ENCODE measurements around the gene NDUFS4.
"Not testable (repeated sequence)": the region's sequence is repeated elsewhere in the genome, so short reads cannot be mapped to it uniquely, and the experiment has no call there.

Gene NDUFS4

DNA sequence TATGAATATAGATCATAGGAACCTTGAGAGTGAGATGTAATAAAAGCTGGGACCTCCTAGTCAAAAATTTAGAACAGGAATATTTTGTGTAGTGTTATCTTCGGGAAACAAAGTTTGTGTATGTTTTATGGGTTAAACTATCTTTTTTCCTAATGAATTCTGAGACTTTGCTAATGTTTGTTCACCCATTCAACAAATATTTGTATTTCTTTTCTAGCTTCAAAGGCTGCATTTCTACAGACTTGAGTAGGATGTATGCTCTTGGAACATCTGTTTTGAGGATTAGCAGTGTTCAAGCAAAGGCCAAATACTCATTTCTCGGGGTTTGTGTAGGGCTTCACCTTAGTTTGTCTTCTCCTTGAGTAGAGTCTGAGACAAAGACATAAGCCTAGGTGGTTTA lies 16.2 kb downstream of the NDUFS4 start:
- no peak for DNase-seq

DNA sequence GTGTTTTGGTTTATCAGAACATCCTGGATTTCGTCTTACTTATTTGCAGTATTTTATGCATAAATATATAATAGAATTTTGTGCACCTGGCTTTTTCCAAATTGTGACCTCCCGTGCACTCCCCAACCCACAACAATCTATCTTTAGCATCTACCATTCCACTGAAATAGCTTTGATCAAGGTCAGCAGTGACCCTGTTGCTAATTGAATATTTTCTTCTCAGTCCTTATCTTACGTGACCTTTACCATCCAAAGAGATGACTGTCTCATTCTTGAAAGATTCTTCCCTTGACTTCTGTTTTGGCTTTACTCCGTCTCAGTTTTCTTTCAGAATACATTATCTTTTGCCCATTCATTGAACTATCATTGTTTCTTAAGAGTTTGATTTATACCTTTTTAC lies 18.4 kb downstream of the NDUFS4 start:
- no peak for DNase-seq

DNA sequence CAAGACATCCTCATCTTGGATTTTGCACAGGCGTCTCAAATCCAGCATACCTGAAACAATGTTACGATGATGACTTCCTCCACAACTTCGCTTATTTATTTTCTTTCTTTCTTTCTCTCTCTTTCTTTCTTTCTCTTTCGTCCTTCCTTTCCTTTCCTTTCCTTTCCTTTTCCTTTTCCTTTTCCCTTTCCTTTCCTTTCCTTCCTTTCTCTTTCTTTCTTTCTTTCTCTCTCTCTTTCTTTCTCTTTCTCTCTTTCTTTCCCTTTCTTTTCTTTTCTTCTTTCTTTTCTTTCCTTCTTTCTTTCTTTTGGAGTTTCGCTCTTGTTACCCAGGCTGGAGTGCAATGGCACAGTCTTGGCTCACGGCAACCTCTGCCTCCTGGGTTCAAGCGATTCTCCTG lies 20.1 kb downstream of the NDUFS4 start:
- DNase-seq, result no peak

DNA sequence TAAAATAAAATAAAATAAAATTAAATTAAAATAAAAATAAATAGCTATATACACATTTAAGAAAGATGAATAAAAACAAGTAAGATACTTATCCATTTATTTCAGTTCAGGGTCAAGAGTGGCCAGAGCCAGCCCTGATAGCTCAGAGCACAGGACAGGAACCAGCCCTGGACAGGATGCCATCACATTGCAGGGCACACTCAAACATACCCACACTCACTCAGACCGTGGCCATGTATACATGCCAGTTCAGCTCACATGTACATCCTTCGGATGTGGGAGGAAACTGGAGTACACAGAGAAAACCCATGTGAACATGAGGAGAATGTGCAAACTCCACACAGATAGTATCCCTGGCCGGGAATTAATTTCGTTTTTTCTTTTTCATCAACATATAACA lies 21.8 kb downstream of the NDUFS4 start:
- DNase-seq, result no peak

DNA sequence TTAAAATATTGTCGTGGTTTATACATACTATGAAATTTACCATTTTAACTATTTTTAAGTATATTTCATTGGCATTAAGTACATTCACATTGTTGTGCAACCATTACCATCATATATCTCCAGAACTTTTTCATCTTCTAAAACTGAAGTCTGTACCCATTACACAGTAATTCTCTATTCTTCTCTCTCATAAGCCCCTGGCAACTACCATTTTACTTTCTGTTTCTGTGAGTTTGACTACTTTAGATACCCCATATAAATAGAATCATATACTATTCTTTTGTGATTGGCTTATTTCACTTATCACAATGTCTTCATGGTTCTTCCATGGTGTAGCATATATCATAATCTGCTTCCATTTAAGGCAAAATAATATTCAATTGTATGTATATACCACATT lies 30.3 kb downstream of the NDUFS4 start:
- no peak for DNase-seq

DNA sequence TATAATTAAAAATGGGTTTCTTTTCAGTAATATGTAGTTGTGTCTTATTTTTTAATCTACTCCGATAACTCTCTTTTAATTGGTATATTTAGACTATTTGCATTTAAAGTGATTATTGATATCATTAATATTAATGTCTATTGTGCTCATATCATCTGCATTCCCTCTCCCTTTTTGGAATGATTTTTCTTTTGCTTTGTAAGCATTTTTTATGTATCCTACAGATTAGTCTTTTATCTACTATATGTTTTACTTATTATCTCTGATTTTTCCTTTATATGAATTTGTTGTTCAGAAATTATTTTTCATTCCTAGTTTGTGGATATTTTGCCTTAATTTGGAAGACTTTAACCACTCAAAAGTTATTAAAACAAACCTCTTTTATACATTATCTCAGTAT lies 34.0 kb downstream of the NDUFS4 start:
- DNase-seq, result no peak

DNA sequence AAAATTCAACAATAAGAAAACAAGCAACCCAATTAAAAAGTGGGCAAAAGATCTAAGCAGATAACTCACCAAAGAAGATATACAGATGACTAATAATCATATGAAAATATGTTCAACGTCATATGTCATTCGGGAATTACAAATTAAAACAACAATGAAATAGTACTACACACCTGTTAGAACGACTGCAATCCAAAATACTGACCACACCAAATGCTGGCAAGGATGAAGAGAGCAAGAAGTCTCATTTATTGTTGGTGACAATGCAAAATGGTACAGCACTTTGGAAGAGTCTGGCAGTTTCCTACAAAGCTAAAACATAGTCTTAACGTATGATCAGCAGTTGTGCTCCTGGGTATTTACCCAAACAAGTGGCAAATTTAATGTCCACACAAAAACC lies 37.5 kb downstream of the NDUFS4 start:
- no peak for DNase-seq

DNA sequence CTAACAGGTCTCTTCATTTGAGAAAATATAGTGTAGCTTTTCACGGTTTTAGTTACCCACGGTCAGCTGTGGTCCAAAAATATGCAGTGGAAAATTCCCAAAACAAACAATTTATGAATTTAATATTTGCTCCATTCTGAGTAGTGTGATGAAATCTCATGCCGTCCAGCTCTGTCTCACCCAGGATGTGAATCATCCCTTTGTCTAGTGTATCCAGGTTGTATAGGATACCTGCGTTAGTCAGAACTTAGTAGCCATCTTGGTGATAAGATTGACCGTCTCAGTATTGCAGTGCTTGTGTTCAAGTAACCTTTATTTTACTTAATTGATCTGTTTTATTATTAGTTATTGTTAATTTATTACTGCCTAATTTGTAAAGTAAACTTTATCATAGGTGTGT lies 41.1 kb downstream of the NDUFS4 start:
- DNase-seq, result no peak

DNA sequence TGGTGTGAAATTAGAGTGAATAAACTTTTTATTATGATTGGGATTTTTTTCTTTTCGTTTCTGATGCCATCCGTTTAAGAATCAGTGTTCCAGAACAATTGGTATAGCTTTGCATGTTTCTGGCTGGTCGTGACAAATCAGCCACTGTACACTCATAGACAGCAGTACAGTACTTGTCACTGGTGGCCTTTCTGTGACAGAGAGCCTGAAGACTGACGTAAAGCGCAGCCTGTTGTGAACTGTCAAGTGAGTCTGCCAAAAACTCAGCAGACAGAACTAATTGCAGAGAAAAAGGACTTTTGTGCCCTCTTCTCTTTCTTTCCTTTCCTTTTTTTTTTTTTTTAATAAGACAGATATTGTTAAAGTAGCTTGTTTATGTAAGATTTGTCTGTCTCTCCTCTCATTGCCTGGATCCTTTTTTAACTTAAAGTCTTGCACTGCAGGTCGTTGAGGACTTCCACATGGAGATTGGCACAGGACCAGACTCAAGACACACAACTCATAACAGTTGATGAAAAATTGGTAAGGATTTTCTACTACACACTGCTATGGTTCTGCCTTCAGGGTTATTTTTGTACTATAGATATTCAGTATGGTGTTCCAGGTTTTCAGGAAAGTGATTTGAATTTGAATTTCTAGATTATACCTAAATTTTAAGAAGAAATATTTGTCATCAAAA lies 42.7 kb downstream of the NDUFS4 start:
- no peak for DNase-seq

DNA sequence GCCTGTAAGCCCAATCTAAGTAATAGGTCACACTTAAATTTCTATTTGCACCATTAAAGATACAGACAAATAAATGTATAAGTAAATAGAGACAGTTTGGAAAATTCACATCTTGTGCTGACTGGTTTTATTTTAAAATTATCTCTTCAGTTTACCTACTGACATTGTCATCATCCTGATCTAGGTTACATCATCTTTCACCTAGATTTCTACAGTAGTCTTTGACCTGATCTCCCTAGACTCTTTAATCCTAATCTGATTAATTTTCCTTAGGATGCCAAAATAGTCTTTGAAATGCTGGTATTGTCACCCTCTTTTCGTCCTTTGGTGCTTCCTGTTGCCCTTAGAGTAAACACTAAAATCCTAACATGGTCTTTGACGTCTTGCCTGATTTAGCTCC lies 43.9 kb downstream of the NDUFS4 start:
- DNase-seq, result no peak

DNA sequence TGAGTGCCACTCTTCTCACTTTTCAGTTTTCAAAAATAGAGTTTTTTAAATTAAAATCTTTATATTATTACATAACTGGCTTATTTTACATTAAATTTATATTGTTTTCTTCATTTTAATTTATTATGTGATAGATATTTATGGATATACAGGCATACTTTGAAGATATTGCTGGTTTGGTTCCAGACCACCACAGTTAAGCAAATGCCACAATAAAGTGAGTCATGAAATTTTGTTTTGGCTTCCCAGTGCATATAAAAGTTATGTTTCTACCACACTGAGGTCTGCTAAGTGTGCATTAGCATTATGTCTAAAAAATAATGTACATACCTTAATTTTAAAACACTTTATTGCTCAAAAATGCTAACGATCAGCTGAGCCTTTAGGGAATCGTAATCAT lies 47.4 kb downstream of the NDUFS4 start:
- DNase-seq, result no peak

DNA sequence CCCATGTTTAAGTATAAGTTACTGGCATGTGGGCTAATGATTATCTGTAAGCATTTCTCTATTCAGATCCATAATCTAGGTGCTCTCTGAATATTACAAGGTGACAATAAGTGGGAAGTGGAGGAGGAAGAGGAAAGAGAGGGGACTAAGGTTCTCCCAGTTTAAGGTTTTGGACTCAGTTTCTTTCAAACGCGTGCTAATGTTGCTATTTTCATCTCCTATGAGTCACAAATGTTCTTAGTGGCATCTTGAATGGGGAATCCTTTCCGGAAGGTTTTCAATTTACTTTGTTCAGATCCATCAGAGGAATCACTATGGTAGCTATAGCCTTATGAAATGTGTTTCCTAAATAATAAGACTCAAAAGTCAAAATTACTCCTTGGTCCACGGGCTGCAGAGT lies 48.5 kb downstream of the NDUFS4 start:
- DNase-seq, result not testable (repeated sequence)

DNA sequence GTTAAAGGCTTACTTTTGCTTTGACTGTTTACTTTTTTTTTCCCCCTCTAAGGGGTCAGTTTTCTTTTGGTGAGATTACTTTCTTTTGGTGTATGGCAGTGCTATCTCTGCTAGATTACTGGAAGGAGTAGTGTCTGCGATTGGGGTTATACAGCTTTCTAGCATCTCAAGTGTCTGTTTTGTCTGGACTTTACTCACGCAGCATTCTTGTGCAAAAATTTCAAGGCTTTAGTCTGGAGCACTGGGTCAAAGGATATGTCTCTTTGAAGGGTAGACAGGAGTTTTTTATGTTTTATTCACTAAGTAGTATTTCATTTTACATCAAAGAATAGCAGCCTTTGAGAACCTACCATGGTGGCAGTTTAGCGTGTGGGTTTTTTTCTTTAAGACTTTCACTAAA lies 52.6 kb downstream of the NDUFS4 start:
- DNase-seq, result no peak

DNA sequence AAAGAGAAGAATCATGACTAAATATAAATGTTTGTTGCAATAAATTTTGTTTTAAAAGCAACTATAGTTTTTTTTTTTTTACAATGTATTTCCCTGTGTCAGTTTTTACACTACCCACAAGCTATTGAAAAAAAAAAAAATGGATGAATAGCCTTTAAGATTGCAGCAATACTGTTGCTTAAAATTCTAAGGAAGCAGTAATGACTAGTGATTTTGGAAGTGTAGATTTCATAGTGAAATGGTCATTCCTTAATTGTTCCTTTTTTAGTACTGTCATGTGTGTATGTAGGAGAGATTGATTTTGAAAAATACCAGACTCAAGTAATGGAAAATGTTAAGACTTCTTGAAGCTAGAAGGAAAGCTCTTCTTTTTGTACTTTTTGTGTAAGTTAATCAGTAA lies 53.1 kb downstream of the NDUFS4 start:
- no peak for DNase-seq

DNA sequence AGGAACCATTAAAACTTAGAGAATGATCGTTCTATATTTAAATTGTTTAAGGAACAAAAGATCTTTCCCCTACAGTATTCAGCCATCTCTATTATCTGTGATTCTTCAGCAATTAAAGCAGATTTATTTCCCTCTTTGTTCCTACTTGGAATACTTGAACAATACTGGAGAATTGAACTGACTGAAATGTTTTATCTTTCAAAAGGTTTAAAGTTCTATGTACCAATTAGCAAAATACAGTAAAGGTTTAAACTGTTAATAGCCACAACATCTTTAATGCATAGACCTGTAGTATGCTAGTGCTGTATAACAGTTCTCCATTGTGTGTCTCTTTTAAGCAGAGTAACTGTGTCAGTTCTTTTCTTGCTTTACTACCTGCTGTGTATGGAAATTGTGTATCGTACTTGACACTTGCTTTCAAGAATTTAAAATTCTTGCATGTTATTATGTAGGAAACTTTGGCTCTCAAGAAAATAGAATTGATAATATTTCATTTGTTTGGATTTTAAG lies 54.0 kb downstream of the NDUFS4 start:
- DNase-seq, result no peak

DNA sequence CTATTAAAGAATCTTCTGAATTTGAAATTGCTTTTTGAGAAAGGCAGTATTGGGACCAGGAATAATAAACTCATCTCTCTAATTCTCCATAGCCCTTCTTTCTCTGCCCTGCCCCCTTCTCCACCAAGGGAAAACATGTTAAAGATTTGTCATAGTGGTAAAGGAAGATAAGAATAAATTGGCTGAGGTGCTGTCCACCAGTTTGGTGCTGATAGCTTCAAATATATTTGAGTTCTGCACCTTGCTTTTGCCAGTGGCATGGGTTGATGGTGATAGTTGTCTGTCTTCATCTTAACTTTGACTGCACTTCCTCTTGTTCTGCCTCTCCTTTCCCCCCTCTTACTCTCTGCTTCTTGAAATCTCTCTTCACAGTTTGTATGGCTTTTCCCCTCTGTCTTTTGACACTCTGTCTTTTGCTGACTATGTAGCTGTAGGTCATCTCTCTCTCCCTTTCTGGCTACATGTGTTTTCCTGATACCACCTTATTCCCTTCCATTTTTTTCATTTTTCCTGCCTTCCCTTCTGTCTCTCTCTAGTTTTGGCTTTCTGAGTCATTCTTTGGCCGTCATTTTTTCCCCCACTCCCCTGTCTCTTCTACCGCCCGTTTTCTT lies 56.6 kb downstream of the NDUFS4 start:
- no peak for DNase-seq

DNA sequence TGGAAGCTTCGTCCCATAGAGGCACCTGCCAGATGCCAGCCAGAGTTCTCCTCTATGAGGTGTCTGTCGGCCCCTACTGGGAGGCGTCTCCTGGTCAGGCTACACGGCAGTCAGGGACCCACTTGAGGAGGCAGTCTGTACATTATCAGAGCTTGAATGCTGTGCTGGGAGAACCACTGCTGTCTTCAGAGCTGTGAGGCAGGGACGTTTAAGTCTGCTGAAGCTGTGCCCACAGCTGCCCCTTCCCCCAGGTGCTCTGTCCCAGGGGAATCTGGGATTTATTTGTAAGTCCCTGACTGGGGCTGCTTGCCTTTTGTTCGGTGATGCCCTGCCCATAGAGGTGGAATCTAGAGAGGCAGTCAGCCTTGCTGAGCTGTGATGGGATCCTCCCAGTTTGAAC lies 70.8 kb downstream of the NDUFS4 start:
- no peak for DNase-seq

DNA sequence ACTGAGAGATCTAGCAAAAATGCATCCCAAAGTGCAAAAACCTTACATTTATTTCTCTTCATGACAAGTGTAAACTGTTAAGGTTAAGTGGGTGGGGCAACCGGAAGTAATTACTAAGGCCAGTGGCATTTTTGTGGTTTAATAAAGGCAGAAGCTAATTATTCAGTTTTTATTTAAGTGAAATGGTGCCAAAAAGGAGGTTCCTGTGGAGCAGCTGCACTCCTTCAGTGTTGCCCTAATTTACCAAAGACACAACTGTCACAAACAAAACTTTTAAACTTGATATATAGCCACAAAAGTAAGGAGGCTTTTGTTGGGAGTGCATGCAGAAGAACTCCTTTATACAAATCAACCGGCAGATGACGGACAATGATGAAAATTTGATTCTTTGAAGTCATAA lies 81.6 kb downstream of the NDUFS4 start:
- no peak for DNase-seq

DNA sequence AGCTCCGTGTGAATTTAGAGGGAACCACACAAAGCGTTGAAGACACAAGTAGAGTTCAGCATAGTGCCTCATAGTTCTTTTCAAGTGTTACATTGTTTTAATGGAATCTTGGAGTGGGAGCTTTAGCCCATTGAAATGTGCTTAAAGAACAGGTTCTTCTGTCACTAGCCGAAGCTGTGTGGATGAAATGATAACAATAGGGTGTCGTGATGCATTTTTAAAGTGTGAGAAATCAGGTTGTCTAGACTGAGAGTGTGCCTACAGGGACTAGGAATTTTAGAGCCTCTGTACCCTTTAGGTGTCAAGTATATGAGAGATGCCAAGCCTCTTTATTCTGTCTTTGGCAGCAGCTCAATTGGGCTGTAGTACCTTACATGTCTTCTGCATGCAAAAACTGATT lies 83.0 kb downstream of the NDUFS4 start:
- no peak for DNase-seq

DNA sequence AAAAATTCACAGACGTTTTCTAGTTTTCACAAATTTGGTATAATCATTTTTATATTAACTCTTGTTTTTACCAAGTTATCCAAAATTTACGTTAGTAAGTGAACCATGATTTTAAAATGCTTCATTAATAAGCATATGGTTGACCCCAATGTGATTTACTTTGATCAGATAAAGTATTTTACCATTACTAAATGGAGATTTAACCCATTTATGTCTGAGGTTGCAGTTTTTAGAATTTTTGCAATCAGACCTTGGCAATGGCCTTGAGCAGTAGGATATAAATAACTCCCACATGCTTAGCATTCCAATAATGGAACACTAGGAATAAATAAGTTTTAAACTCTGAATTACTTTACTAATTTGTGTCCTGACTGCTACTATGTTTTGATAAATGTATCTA lies 84.6 kb downstream of the NDUFS4 start:
- no peak for DNase-seq

DNA sequence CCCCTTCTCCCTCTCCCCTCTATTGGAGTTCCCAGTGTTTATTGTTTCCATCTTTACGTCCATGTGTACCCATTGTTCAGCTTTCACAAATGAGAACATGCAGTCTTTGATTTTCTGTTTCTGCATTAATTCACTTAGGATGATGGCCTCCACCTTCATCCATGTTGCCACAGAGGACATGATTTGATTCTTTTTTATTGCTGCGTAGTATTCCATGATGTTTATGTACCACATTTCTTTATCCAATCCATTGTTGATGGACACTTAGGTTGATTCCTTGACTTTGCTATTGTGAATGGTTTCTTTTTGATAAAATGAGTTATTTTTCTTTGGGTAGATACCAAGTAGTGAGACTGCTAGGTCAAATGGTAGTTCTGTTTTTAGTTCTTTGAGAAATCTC lies 88.9 kb downstream of the NDUFS4 start:
- no peak for DNase-seq

DNA sequence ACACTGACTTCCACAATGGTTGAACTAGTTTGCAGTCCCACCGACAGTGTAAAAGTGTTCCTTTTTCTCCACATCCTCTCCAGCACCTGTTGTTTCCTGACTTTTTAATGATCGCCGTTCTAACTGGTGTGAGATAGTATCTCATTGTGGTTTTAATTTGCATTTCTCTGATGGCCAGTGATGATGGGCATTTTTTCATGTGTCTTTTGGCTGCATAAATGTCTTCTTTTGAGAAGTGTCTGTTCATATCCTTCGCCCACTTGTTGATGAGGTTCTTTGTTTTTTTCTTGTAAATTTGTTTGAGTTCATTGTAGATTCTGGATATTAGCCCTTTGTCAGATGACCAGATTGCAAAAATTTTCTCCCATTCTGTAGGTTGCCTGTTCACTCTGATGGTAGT lies 100.1 kb downstream of the NDUFS4 start:
- not testable (repeated sequence) for DNase-seq

DNA sequence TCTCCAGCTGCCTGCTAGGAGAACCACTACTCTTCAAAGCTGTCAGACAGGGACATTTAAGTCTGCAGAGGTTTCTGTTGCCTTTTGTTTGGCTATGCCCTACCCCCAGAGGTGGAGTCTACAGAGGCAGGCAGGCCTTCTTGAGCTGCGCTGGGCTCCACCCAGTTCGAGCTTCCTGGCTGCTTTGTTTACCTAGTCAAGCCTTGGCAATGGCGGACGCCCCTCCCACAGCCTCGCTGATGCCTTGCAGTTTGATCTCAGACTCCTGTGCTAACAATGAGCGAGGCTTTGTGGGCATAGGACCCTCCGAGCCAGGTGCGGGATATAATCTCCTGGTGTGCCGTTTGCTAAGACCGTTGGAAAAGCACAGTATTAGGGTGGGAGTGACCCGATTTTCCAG lies 104.9 kb downstream of the NDUFS4 start:
- DNase-seq, result not testable (repeated sequence)

DNA sequence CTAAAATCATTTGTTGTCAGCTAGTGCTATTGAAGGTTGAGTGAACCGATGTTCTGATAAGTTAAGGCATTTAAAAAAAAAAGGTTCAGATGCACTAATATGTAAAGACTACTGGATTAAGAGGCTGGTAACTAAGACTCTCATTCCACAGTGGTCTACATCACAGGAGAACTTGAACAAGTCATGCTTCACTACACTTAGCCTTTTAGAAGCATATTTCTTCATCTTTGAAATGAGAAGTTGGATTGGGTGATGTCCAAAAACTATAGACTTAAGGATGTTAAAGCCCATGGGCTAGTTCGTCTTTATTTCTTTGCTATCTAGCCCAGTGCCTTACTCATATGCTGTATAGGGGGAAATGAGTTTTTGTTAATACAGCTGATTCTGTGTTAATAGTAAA lies 107.2 kb downstream of the NDUFS4 start:
- DNase-seq, result no peak

DNA sequence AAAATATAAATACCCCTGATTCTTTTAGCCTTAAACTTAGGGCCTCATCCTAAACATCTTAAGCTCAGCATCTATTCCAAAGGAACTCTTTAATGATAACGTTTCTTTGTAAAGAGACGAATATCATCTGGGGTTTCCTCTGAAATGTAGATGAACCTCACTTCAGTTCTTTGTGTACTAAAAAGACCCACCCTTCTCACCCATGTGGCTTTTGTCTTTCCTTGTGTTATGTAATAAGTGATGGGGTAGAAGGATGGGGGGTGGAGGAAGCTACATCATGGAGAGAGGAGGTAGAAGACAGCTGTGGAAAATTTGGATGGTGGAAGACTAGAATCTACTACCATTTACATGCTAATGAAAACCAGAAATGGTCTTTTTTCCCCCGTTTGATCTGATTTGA lies 111.0 kb downstream of the NDUFS4 start:
- DNase-seq, result no peak

Data from stimulated activated CD4-positive, alpha-beta T cell treated with anti-CD3 and anti-CD28 coated beads, Interleukin-4, amount 100 ng/mL, for 24 hours (primary cell).